ENCODE measurements around the gene RNF208. TPM values are rescaled to one million over a fixed set of nuclear protein-coding genes. Genes with fewer than 3 reads are reported as not detected.

The RNF208 gene
- total RNA-seq, 1 donor = 0.45 TPM

DNA sequence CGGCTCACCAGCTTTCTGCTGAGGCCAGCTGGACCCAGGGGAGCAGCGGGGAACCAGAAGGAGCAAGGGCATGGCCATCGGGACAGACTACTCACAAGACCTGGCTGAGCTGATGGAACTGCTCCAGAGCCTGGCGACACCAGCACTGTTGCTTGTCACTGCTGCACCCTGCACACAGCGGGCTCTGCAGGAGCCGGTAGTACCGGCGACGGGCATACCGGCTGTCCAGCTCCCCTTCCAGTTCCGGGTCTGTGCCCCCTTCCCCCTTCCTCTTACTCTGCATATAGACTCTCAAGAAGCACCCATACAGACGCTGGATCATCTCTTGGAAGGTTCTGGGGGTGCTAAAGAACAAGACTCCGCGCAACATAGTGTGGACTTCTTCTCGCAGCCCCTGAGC is 34.7 kb downstream of the RNF208 start:
- TF ChIP-seq, protein P1, sequence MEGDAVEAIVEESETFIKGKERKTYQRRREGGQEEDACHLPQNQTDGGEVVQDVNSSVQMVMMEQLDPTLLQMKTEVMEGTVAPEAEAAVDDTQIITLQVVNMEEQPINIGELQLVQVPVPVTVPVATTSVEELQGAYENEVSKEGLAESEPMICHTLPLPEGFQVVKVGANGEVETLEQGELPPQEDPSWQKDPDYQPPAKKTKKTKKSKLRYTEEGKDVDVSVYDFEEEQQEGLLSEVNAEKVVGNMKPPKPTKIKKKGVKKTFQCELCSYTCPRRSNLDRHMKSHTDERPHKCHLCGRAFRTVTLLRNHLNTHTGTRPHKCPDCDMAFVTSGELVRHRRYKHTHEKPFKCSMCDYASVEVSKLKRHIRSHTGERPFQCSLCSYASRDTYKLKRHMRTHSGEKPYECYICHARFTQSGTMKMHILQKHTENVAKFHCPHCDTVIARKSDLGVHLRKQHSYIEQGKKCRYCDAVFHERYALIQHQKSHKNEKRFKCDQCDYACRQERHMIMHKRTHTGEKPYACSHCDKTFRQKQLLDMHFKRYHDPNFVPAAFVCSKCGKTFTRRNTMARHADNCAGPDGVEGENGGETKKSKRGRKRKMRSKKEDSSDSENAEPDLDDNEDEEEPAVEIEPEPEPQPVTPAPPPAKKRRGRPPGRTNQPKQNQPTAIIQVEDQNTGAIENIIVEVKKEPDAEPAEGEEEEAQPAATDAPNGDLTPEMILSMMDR (IDR thresholded peaks at IDR 0.05; ENCODE audit: insufficient read depth, low read length) = no peak
- no peak for DNase-seq (ENCODE audit: low read depth)
- peak overlapping the region; percentile 96 for H3K4me3 ChIP-seq (ENCODE audit: low read depth, low read length)

DNA sequence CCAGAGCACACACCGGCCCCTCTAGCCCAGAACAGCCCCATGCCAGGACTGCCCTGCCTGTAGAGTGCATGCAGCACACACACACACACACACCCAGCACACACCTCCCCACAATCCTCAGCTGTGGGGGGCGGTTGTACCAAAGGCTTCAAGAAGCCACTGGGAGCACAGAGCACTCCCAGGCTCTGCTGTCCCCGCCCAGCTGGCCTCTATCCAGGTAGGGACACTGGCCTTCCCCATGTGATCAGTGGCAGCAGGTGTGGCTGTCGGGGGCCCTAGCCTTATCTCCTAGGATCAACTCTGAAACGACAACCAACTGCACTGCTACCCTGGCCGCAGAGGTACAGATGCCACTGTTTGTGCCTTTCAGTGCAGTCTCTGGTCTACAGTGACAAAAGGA is 35.7 kb downstream of the RNF208 start:
- peak overlapping the region; percentile 6 for H3K4me3 ChIP-seq (ENCODE audit: low read depth, low read length)
- TF ChIP-seq, protein P1 (IDR thresholded peaks at IDR 0.05; ENCODE audit: insufficient read depth, low read length) = no peak
- DNase-seq (ENCODE audit: low read depth) = no peak

DNA sequence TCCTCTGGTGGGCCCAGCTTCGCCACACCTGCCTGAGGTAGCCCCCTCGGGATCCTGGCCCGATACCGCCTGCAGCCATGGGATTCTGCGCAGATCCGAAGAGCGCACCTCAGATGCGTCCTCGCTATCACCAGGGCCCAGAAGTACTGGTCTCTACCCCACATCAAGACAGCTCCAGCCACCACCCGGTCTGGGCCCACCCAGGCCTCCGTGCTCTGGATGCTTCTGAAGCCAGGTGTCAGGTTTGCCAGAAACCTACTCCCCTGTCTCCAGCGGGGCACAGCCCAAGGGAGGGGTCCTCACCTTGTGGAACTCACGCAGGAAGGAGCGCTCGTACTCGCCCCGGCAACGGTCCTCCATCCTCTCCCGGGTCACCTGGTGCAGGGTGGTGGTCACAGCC is 36.1 kb downstream of the RNF208 start:
- no peak overlapping the region for H3K4me3 ChIP-seq (ENCODE audit: low read depth, low read length)
- DNase-seq (ENCODE audit: low read depth) = no peak
- TF ChIP-seq, protein P1 (IDR thresholded peaks at IDR 0.05; ENCODE audit: insufficient read depth, low read length) = no peak

DNA sequence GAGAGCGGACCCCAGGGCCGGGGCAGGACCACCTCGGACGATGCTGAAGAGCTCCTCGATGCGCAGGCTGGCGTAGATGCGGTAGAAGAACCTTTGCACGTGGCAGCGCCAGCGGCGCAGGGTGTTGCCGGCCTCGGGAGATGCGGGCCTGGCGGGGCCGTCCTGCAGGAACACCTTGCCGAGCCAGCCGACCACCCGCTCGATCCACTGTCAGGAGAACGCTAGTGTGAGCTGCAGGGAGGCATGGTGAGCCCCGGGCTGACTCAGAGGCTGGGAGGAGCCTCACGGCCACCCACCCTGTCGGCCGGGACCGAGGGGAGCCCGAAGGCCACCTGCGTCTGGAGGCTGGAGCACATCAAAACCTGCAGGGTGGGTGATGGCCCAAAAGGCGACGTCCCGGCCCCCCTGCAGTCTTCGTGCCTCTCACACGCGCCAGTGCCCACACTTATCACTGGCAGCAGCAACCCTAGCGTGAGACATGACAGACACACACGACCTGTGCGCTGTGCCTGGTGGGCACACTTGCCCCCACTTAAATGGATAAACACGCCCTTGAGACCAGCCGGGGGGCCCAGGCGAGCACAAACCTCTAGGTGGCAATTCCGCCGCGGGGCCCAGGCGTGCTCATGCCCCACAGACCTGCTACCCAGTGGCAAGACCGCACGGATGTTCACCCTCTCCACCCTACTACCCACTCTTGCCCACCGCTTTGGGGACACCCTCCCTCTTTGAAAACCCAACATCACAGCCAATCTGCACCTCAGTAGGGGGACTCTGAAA is 37.0 kb downstream of the RNF208 start:
- H3K4me3 ChIP-seq (ENCODE audit: low read depth, low read length) = no peak overlapping the region
- TF ChIP-seq, protein P1 (IDR thresholded peaks at IDR 0.05; ENCODE audit: insufficient read depth, low read length) = no peak
- DNase-seq (ENCODE audit: low read depth) = no peak

DNA sequence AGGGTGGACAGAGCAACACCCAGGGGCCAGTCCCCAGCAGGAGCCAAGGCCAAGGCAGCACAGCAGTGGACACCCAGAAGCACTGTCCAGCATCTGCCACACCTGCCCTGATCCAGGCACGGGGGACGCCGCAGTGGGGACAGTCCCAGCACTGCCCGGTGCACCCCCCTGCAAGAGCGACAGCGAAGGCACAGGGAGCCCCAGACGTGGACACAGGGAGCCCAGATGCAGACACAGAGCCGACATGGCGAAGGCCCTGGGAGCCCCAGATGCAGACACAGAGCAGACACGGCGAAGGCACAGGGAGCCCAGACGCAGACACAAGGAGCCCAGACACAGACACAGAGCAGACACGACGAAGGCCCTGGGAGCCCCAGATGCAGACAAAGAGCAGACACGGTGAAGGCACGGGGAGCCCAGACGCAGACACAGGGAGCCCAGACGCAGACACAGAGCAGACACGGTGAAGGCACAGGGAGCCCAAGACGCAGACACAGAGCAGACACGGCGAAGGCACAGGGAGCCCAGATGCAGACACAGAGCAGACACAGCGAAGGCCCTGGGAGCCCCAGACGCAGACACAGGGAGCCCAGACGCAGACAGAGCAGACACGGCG is 38.0 kb downstream of the RNF208 start:
- DNase-seq (ENCODE audit: low read depth) = no peak
- H3K4me3 ChIP-seq (ENCODE audit: low read depth, low read length) = no peak overlapping the region
- TF ChIP-seq, protein P1 (IDR thresholded peaks at IDR 0.05; ENCODE audit: insufficient read depth, low read length) = no peak

DNA sequence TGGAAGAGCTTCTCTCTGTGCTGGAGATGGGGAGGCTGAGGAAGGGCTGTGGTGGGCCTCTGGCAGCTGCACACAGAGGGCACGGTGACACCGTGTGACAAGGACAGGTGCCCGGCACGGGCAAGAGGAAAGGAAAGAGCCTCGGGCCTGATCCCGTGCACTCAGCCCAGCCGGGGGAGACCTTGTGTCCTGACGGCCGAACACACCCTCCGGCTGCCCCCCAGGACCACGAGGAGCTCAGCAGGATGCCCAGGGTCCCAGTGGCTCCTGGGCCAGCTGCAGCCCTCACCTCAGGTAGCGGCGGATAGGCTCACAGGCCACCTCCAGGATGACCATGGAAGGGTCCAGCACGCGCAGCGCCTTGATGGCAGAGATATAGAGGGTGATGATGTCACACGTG is 39.2 kb downstream of the RNF208 start:
- no peak overlapping the region for H3K4me3 ChIP-seq (ENCODE audit: low read depth, low read length)
- TF ChIP-seq, protein P1 (IDR thresholded peaks at IDR 0.05; ENCODE audit: insufficient read depth, low read length) = no peak
- no peak for DNase-seq (ENCODE audit: low read depth)
